CD4-positive, alpha-beta T cell treated with Interleukin-12 subunit alpha and Interleukin-12 subunit beta, for 1 hour (primary cell): ENCODE data around the gene SLC50A1.

ENCODE experiments used
- DNase-seq: peaks from one replicate; pipeline ENCODE4 v3.0.0-alpha.2; 2020

SLC50A1 gene

DNA sequence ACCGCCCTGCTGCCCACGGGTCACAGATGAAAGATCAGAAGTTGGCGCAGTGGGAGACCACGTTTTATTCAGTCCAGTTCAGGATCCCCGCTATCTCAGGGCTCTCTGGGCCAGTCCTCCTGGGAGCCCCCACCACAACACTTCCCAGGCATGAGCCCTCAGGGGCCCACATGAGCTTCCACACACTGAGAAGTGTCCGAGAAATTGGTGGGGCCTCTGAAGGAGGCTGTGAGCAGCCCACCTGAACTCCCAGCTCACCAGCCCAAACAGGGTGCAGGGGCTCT is 50.1 kb downstream of the SLC50A1 start:
- no peak for DNase-seq

DNA sequence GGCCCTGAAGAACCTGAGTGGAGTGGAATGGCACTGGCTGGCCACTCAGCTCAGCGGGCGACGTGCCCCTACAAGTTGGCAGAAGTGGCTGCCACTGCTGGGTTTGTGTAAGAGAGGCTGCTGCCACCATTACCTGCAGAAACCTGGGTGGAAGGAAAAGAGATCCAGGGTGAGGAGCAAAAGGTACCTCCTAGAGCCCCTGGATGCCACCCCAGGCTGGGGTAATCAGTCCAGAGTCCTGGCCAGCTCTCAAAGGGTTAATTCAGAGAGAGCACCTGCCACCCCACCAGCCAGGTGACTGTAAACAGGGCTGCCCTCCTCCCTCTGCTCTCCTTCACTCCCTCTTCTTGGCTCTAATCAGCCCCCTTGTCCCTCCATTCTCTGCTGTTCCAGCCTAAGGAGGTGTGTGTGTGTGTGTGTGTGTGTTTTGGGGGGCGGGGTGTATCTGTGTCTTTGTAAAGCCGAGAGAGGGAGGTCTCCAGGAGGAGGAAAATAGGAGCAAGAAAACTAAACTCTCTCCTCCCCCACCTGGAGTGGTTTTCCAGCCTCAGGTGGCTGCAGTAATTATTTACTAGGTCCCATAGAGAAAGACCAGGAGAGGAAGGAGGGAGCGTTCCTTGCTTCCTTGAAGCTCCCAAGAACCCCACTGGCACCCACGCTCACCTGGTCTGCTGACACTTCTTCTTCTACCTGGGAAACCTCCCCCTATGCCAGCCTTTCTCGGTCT is 50.6 kb downstream of the SLC50A1 start:
- no peak for DNase-seq

DNA sequence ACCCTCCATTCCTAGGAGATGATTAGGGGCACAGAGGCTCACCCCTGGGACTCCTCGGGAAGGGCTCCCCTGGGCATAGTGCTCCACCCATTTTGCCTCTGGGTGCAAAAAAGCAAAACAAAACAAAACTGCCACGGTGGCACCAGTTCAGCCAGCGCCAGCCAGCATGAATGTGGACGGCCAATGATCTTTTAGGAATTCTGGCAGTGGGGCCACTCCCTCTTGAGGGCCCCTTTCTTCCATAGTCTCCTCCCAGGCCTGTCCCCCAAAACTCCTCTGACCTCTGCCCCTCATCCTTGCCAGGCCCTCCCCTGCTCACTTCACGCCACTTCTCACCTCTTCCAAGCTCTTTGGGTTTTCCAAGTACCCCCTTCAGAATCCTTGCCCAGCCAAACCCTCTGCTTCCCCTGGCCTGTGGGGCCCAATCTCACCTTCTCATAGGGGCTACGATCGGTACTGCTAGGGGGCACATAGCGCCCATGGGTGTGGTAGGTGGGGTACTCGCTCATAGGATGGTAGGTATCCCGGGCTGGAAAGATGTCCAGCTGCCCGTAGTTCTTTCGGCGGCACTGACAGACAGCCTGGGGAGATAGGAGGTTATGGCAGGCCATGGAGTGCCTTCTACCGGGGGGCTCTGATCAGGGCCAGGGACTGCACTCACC is 51.3 kb downstream of the SLC50A1 start:
- no peak for DNase-seq

DNA sequence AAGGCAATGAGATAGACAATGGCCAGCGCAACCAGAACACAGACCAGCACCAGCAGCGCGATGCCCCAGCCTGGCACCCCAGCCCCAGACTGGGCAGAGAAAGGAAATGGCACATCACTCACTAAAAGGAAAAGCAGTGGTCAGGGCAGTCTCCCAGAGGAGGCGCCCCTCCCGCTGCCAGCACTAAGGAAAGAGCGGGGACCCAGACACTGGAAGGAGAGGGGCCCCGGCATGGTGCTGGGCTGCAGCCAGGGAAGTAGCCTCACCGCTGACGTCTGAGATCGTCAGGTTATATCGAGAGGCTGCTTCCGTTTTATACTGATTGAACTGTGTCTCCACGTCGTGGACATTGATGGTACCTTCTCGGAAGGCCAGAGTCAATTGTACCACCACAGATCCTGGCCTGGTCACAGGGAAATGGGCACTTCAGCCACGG is 51.8 kb downstream of the SLC50A1 start:
- no peak for DNase-seq

DNA sequence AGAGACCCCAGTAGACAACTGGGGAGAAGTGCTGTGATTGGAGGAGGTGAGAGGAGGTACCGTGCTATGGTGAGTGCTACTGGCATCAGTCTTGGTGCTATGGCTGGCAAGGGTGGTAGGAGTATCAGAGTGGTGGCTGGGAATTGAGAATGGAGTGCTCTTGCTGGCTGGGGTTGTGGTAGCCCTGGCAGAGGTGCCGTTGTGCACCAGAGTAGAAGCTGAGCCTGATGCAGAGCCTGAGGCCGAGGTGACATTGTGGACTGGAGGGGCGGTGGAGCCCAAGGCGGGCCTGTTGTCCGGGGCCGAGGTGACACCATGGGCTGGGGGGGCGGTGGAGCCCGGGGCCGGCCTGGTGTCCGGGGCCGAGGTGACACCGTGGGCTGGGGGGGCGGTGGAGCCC is 52.6 kb downstream of the SLC50A1 start:
- DNase-seq: no peak
